ENCODE results near the gene SMARCD3. TPM values are rescaled to one million over a fixed set of nuclear protein-coding genes. Genes with fewer than 3 reads are reported as not detected.

SMARCD3 gene
- polyA plus RNA-seq, 3 donors: 104 to 183 (median 112) TPM

GRCh38 chr7:151273651-151274390, 25.3 kb upstream of the SMARCD3 start:
- peak overlapping the region; percentile 43 to 87 for H3K4me3 Mint-ChIP-seq
- peaks cover 18% of the 10 kb centered on the region for H4K20me1 ChIP-seq (ENCODE audit: insufficient read depth, low read length)

More at GRCh38 chr7:151273651-151274390, 25.3 kb upstream of the SMARCD3 start:
- no peaks in the 10 kb centered on the region for H3K9me3 Mint-ChIP-seq
- TF ChIP-seq CTCF (IDR thresholded peaks at IDR 0.05): no peak
- Histone ChIP-seq H3K79me2 (ENCODE audit: insufficient read depth, low read length) (peaks cover 20% of the 10 kb centered on the region), H3K27ac (ENCODE audit: low read depth in 1 of 2, low read length in 2 of 2) (peak overlapping the region; percentile 86 to 92), H3K9me3 (replicated peaks in 1 of 2; ENCODE audit: control insufficient read depth in 1 of 2, insufficient read depth in 1 of 2, low read length in 2 of 2) (no peaks in the 10 kb centered on the region), H3K4me2 (replicated peaks; ENCODE audit: extremely low read depth, low read length, poor library complexity, severe bottlenecking) (peak overlapping the region; percentile 84), H3K9ac (ENCODE audit: insufficient read depth, low read length, poor library complexity, severe bottlenecking) (peak overlapping the region; percentile 51), H3K36me3 (replicated peaks in 1 of 2; ENCODE audit: control insufficient read depth in 1 of 2, insufficient read depth in 2 of 2, low read length in 2 of 2) (peaks cover 4 to 17% of the 10 kb centered on the region in 2 donors), H2AFZ (ENCODE audit: insufficient read depth, low read depth, low read length, poor library complexity, severe bottlenecking) (no peak overlapping the region), H3K27me3 (ENCODE audit: control insufficient read depth in 2 of 2, insufficient read depth in 2 of 2, low read length in 2 of 2) (no peaks in the 10 kb centered on the region), H3K4me1 (ENCODE audit: control insufficient read depth in 1 of 2, insufficient read depth in 2 of 2, low read length in 2 of 2) (peaks cover 68 to 70% of the 10 kb centered on the region in 2 donors), H3K4me3 (replicated peaks in 1 of 3; ENCODE audit: low read depth in 2 of 3, low read length in 3 of 3) (peak overlapping the region in 2 of 3 experiments; percentile 4 to 79)
- peaks cover 76% of the 10 kb centered on the region for H3K4me1 Mint-ChIP-seq
- intact Hi-C loops (cut with micrococcal nuclease): loop anchor here in 1 of 2 donors (2.0 to 5.0 kb wide), 2 partner anchors 25 to 42 kb away; partner anchors contain the start of genes CHPF2 and SMARCD3
- WGBS (ENCODE audit: insufficient coverage): 48% methylated on average over 6 of the region's 9 CpGs
- H3K27ac Mint-ChIP-seq: peak overlapping the region; percentile 54 to 99 (median 91)
- peak; percentile 61 to 77 (median 68) for DNase-seq
- H3K27me3 Mint-ChIP-seq (ENCODE audit: low read depth in 3 of 3): peaks cover 3 to 10% (median 7%) of the 10 kb centered on the region in 3 donors
- peaks cover 23 to 42% of the 10 kb centered on the region in 2 donors for H3K36me3 Mint-ChIP-seq

All from CD14-positive monocyte (primary cell).